Measurements from ENCODE around the gene CACNB4.
"Not testable (repeated sequence)": the region's sequence is repeated elsewhere in the genome, so short reads cannot be mapped to it uniquely, and the experiment has no call there.

Gene CACNB4

DNA sequence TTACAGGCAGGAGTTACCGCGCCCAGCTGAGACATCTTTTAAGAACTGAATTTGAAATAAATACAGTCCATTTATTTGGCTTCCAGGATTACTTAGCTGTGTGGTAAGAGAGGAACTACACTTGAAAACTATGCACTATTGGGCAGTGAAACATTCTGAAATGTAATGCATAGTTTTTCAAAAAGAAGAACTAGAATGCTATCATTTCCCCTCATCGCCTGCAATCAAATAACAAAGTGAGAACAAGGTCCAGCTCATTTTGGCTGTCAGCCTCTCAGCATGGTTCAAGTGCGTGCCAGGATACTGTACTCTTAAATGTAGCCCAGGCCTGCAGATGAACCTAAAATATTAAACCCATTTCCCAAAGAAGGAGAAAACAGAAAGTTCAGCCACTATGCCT lies 194.0 kb downstream of the CACNB4 start:
- no peak for DNase-seq (ENCODE audit: low spot score)

DNA sequence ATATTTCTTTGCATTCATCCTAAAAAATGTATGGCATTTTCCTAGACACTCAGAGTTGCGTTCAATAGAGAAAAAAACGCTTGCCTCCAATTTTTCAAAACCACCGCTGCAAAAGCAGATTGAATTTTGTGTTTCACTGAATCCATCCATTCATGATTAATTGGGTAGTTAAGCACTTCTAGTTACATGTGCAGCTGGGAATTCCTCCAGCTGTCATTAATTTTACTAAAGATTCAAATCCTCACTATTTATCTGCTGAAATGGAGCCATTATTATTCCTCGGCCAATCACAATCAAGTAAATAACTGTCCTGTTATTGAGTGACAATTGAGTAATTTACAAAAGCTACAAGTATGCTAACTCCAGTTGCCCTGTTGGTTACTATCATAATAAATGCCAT lies 194.8 kb downstream of the CACNB4 start:
- DNase-seq (ENCODE audit: low spot score), result no peak

DNA sequence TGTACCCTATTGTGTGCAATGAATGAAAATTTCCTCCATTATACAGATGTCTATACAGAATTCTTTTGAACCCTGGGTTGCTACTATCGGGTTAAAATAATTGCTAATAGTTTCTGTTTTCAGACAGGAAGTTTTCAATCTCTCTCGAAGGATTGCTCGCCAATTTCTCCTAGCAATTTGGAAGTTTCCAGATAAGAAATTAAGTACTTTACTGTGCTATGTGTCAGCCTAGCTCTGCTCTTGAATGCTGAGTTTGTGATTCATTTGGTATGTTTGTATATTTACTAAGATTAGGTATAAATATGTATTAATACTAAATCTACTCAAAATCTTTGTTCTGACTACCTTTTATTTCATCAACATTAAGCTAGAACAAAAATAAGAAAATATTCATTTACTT lies 196.0 kb downstream of the CACNB4 start:
- DNase-seq (ENCODE audit: low spot score), result no peak

GRCh38 chr2:151900331-151900730 lies 198.5 kb downstream of the CACNB4 start:
- no peak for DNase-seq (ENCODE audit: low spot score)

DNA sequence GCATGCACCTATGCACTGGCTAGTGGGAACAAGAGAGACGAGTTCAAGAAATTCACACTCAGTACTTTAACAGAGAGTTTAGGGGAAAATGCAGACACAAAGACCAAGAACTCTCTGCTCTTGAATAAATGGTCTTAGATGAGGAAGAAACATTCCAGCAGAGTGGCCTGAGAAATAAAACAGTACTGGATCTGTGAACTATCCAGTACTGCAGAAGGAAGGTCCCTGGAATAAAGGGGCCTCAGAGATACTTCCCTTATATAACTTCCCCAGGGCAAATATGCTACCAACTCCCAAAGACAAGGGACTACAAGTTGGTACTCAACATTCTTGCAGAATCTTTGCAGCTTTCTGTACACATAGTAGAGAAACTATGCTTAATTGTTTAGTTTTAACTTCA lies 199.7 kb downstream of the CACNB4 start:
- DNase-seq (ENCODE audit: low spot score), result no peak

- no peak for DNase-seq (ENCODE audit: low spot score)
These were observed 207.2 kb downstream of the CACNB4 start for GRCh38 chr2:151891566-151892194.

- no peak for DNase-seq (ENCODE audit: low spot score)
These were observed 211.7 kb downstream of the CACNB4 start for GRCh38 chr2:151887164-151887563.

- no peak for DNase-seq (ENCODE audit: low spot score)
These were observed 212.6 kb downstream of the CACNB4 start for GRCh38 chr2:151886241-151886640.

DNA sequence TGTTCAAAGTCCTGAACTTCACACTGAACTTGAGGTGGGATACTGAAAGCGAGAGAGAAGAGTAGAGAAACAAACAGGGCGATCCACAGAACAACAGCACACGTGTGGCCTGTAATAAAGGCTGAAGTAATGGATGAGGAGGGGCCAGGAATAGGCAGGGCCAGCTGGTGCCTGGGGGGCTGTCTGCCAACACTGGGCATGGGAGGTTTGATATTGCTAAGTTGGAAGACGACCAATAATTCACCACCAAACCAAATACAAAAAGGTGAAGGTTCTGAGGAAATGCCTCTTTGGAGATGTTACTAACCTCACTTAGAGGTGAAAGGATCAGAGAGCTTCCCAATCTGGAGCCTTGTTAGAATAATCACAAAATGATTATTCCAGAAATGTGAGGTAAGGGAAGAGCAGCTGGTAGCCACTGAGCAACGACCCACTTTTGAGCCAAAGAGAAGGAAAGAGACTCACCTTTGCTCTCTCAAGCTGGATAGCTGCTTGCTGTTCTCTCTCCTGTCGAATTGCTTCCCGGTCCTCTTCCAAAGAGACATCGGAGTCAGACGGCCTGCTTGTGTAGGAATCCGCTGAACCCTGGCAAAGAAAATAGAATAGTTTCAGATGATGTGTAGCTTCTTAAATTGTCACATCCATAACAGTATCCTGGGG lies 215.9 kb downstream of the CACNB4 start:
- DNase-seq (ENCODE audit: low spot score), result no peak

DNA sequence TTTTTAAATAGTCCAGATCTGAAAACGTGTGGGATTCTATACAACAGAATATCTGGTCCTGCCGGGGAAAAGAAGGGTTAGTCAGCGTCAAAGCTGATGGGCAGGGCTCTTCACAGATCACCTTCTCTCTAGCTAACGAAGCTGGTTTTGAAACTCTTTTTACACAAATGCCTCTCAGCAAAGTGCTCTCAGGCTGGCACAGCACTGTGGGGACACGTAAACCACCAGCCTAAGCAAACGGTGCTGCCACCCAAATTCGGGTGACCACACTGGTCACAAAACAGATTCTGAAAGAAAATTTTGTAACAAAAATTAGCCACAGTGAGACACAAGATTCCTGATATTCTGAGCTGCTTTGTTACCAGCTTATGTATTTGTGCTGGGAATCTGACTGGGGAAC lies 217.5 kb downstream of the CACNB4 start:
- DNase-seq (ENCODE audit: low spot score), result no peak

- DNase-seq (ENCODE audit: low spot score), result no peak
These were observed 218.3 kb downstream of the CACNB4 start for GRCh38 chr2:151880586-151880985.

DNA sequence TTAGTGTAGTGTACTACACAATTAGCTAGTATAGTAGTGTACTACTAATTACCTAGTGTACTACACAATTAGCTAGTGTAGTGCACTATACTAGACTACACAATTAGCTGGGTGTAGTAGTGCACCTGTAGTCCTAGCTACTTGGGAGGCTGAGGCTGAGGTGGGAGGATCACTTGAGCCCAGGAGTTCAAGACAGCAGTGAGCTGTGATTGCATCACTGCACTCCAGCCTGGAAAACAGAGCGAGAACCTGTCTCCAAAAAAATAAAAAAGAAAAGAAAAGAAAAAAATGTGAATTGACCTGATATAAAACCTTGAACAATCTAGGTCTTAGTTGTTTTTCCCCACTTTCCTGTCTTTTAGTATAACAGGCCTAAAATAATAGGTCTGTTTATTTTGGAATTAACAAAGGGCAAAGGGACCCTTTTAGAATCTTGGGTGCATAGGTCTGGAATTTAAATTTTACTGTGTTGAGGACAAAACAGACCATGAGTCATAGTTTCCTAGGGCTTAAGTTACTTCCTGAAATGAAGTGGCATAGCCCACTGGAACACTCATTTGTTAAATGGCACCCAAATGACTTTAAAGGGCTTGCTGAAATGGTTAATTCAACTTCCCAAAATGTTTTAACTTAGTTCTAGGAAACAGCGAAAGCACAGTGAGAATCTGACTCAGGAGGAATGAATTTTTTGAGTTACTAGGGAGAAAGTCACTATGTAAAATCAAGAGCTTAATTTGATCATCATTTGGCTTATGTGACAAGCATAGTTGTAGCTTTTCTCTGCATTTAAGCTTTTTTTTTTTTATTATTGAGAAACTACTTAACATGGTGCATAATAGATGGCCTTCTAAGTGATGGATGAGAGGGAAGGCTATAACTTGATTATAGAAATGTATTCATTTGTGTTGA lies 219.9 kb downstream of the CACNB4 start:
- no peak for DNase-seq (ENCODE audit: low spot score)

DNA sequence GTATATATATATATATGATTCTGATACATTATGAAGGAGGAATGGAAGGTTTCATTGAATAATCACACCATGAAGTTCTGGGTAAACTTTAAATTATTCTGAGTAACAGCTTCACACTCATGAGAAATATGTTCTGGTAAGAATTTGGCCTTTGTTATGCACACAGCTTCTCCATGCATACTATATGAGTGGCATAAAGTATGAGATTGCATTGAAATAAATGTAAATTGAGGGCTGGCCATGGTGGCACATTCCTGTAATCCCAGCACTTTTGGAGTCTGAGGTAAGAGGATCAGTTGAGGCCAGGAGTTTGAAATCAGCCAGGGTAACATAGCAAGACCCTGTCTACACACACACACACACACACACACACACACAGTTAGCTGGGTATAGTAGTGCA lies 220.6 kb downstream of the CACNB4 start:
- no peak for DNase-seq (ENCODE audit: low spot score)

DNA sequence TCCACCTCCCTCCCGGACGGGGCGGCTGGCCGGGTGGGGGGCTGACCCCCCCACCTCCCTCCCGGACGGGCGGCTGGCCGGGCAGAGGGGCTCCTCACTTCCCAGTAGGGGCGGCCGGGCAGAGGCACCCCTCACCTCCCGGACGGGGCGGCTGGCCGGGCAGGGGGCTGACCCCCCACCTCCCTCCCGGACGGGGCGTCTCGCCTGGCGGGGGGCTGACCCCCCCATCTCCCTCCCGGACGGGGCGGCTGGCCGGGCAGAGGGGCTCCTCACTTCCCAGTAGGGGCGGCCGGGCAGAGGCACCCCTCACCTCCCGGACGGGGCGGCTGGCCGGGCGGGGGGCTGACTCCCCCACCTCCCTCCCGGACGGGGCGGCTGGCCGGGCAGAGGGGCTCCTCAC lies 223.2 kb downstream of the CACNB4 start:
- DNase-seq (ENCODE audit: low spot score), result not testable (repeated sequence)

DNA sequence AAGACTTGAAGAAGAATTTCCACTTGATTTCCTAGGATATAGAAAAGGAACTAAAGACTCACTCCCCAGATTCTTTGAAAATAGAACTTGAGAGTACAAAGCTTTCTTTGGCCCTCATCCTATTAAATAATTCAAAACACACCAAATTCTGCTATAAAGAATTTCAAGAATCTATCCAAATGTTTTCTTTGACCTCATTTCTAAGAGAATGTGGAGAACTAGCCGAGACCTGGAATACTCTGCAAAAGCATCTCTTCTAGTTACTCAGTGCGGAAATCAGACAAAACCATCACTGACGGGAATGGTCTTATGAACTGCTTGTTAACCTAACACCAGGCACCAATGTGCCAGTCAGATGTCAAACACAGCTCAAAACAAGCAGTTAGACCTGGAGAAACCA lies 226.4 kb downstream of the CACNB4 start:
- no peak for DNase-seq (ENCODE audit: low spot score)

- DNase-seq (ENCODE audit: low spot score), result no peak
These were observed 229.6 kb downstream of the CACNB4 start for GRCh38 chr2:151869291-151869690.

DNA sequence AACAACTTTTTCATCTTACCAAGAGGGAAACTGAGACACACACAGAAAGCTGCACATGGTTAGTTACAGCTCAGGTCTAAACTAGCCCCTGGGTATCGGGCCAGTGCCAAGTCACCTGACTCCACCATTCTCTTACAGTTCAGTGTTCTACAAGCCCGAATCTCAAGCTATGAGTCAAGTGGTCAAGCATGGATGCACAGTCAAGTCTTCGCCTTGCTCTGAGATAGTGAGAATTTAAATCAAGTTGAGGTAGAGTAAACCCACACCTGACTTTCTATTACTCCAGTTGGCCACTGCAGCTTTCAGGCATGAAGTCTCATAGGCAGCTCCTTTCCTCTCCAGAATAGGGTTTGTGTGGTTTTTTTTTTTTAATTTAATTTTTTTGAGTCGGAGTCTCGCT lies 236.1 kb downstream of the CACNB4 start:
- no peak for DNase-seq (ENCODE audit: low spot score)

DNA sequence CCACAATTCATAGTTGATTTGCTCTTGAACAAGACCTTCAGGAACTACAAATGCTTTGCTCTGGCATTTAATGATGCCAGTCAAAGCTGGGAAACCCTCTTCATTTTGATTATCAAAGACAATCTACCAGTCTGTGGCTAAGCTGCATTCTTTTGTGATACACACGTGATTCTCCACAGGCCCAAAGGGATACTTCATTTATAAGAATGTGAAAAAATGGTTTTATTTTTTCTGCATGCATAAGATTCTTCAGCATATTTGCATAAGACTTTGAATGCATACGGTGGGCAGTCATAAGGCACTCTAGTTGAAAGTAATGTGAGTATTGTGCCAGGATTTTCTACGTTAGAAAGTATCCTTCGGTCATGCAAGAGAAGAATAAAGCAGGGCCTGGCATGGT lies 237.7 kb downstream of the CACNB4 start:
- DNase-seq (ENCODE audit: low spot score), result no peak

- no peak for DNase-seq (ENCODE audit: low spot score)
These were observed 238.2 kb downstream of the CACNB4 start for GRCh38 chr2:151860613-151861146.

- no peak for DNase-seq (ENCODE audit: low spot score)
These were observed 238.6 kb downstream of the CACNB4 start for GRCh38 chr2:151860210-151860609.

GRCh38 chr2:151857650-151858049 lies 241.2 kb downstream of the CACNB4 start:
- no peak for DNase-seq (ENCODE audit: low spot score)

DNA sequence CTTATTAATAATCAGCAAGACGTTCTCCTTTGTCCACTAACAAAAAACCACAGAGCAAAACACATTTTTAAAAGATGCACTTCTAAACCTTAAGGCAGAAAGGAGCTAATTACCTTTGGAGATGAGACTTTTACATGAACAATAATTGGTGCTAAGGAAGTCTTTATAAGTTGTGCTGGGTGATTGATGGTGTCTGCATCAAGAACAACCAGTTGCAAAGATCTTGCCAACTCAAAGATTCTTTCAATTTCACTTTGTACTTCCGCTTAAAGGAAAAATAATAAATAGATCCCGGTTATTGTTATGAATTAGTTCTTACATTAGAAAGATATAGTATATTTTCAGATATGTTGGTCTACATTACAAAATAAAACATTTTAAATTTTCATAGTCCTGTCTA lies 243.7 kb downstream of the CACNB4 start:
- no peak for DNase-seq (ENCODE audit: low spot score)

All from CD4-positive, alpha-beta T cell treated with Interleukin-6 at 100 ng/mL for 8 hours (primary cell).